Activated CD8-positive, alpha-beta T cell treated with anti-CD3 and anti-CD28 coated beads for 36 hours (primary cell): ENCODE measurements around the gene ARHGDIB. TPM values are rescaled to one million over a fixed set of nuclear protein-coding genes. Genes with fewer than 3 reads are reported as not detected.

ENCODE experiments used
- ATAC-seq: fragments of 200-7000 bp; cut with Tn5 transposase; one replicate; pipeline ENCODE4 v1.10.0; 2021; ENCODE audit warnings: mild to moderate bottlenecking, moderate library complexity
- CTCF ChIA-PET: fragments of 350-600 bp; sonication (Branson Sonifier 250); formaldehyde crosslinking; loops from one replicate; lab custom pipeline; 2021; ENCODE audit warnings: antibody characterized with exemption; lab: Charles Lee
- POLR2A ChIA-PET: fragments of 350-600 bp; sonication (Branson Sonifier 250); formaldehyde crosslinking; loops from one replicate; lab custom pipeline; 2021; ENCODE audit warnings: antibody characterized with exemption; lab: Charles Lee
- DNase-seq: peaks from one replicate; pipeline ENCODE4 v3.0.0-alpha.2; 2020
- H3K27ac Mint-ChIP-seq: one replicate; pipeline ENCODE4 v1.8.0; 2021; ENCODE audit warnings: mild to moderate bottlenecking, mixed read lengths
- H3K27me3 Mint-ChIP-seq: one replicate; pipeline ENCODE4 v1.8.0; 2021; ENCODE audit warnings: mixed read lengths
- H3K36me3 Mint-ChIP-seq: one replicate; pipeline ENCODE4 v1.8.0; 2021; ENCODE audit warnings: low read depth, mixed read lengths
- H3K4me1 Mint-ChIP-seq: one replicate; pipeline ENCODE4 v1.8.0; 2021; ENCODE audit warnings: low read depth, mixed read lengths
- H3K4me3 Mint-ChIP-seq: one replicate; pipeline ENCODE4 v1.8.0; 2021; ENCODE audit warnings: mild to moderate bottlenecking, moderate library complexity, mixed read lengths
- H3K9me3 Mint-ChIP-seq: one replicate; pipeline ENCODE4 v1.8.0; 2021; ENCODE audit warnings: mixed read lengths
- CTCF ChIP-seq: fragments of 200-600 bp; IDR thresholded peaks from one replicate; pipeline ENCODE4 v1.8.0; 2022; ENCODE audit warnings: antibody characterized with exemption, mild to moderate bottlenecking
- intact Hi-C: fragments of 100-400 bp; cut with micrococcal nuclease; formaldehyde crosslinking; loops from one replicate; pipeline ENCODE4 v1.10.0; 2022
- total RNA-seq, 2 experiments: library from RNA; stranded (reverse); gene quantifications; one replicate each; pipeline ENCODE4 v1.2.3, GENCODE V29; 2021

Gene ARHGDIB
- total RNA-seq, 2 experiments from 2014 or later = 765 to 771 TPM

DNA sequence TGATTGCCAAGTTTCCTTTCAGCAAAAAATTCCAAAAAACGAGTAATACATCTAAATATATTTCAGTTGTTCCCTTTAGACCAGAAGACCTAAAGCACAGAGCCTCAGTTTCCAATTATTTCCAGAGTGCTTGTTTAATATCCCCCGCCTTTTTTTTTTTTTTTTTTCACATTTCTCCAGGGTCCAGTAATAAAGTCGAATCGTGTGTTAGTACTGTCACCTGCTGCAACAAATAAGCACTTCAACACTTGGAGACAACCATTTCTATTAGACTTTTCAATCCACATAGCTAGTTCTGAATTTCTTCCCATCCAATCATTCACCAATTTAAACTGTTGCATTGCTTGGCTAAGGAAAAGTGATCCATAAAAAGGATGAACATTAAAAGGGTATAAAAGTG, 25.0 kb upstream of the ARHGDIB start:
- no peak for ATAC-seq
- Mint-ChIP-seq H3K27ac (no peak overlapping the region), H3K27me3 (no peaks in the 10 kb centered on the region), H3K9me3 (peaks cover 9% of the 10 kb centered on the region), H3K4me3 (no peak overlapping the region), H3K4me1 (peaks cover 22% of the 10 kb centered on the region), H3K36me3 (no peaks in the 10 kb centered on the region)
- TF ChIP-seq CTCF = no peak
- DNase-seq = no peak
- intact Hi-C loops = no loop called here
- CTCF ChIA-PET = interaction anchor here (0.6 to 4.6 kb wide), 7 partner anchors 9 to 213 kb away, joined by 3 to 19 read pairs (median 3); partner anchors contain the start of gene ERP27
- POLR2A ChIA-PET = no interaction called here

- ChIA-PET POLR2A (interaction anchor here (0.7 kb wide), 1 partner anchor 11 kb away, joined by 3 read pairs; no protein-coding TSS in a partner anchor), CTCF (interaction anchor here (1.2 to 4.6 kb wide), 2 partner anchors 10 to 237 kb away, joined by 3 to 19 read pairs; no protein-coding TSS in a partner anchor)
- ATAC-seq = no peak
- intact Hi-C loops = no loop called here
- Mint-ChIP-seq H3K9me3 (no peaks in the 10 kb centered on the region), H3K4me1 (peaks cover 34% of the 10 kb centered on the region), H3K4me3 (no peak overlapping the region), H3K27me3 (no peaks in the 10 kb centered on the region), H3K27ac (no peak overlapping the region), H3K36me3 (no peaks in the 10 kb centered on the region)
- TF ChIP-seq CTCF = no peak
- DNase-seq = no peak
Observed at GRCh38 chr12:14984766-14985285, 23.4 kb upstream of the ARHGDIB start.

GRCh38 chr12:14984036-14984435, 22.6 kb upstream of the ARHGDIB start:
- peaks cover 42% of the 10 kb centered on the region for H3K4me1 Mint-ChIP-seq
- H3K36me3 Mint-ChIP-seq = no peaks in the 10 kb centered on the region
- DNase-seq (no peak), ATAC-seq (no peak)
- H3K27me3 Mint-ChIP-seq = no peaks in the 10 kb centered on the region
- no peak overlapping the region for H3K4me3 Mint-ChIP-seq
- H3K9me3 Mint-ChIP-seq = no peaks in the 10 kb centered on the region
- no peak for TF ChIP-seq CTCF
- intact Hi-C loops = no loop called here
- ChIA-PET CTCF (interaction anchor here (1.0 to 4.6 kb wide), 5 partner anchors 9 to 137 kb away, joined by 3 to 19 read pairs (median 4); no protein-coding TSS in a partner anchor), POLR2A (interaction anchor here (1.6 kb wide), 1 partner anchor 19 kb away, joined by 7 read pairs; no protein-coding TSS in a partner anchor)
- H3K27ac Mint-ChIP-seq = no peak overlapping the region

GRCh38 chr12:14982991-14983390, 21.6 kb upstream of the ARHGDIB start:
- H3K9me3 Mint-ChIP-seq = no peaks in the 10 kb centered on the region
- H3K36me3 Mint-ChIP-seq = no peaks in the 10 kb centered on the region
- H3K4me3 Mint-ChIP-seq = no peak overlapping the region
- ATAC-seq (no peak), DNase-seq (no peak)
- TF ChIP-seq CTCF = no peak
- no peaks in the 10 kb centered on the region for H3K27me3 Mint-ChIP-seq
- peaks cover 50% of the 10 kb centered on the region for H3K4me1 Mint-ChIP-seq
- ChIA-PET POLR2A (interaction anchor here (0.6 to 1.6 kb wide), 4 partner anchors 9 to 67 kb away, joined by 3 to 7 read pairs (median 4); no protein-coding TSS in a partner anchor), CTCF (interaction anchor here (1.0 to 4.6 kb wide), 6 partner anchors 9 to 137 kb away, joined by 3 to 19 read pairs (median 4); no protein-coding TSS in a partner anchor)
- intact Hi-C loops = loop anchor here (2.0 kb wide), 1 partner anchor 14 kb away; no protein-coding TSS in a partner anchor
- peak overlapping the region; percentile 51 for H3K27ac Mint-ChIP-seq

DNA sequence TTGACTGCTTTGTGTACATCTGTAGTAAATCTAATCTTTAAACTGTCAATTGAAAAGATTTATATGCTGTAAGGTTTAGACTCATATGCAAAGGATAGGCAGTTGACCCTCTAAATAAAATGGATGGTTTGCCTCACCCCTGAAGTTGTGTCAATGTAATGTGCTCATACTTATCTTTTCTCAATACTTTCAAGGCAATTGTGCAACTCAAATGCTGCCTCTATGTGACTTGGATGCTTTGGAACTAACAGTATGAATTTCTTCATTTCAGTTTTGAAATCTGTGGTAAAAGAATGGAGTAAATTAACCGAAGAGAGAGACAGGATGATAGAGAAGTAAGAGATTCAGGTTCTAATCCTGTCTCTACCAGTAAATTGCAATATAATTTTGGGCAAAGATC, 21.2 kb upstream of the ARHGDIB start:
- H3K27ac Mint-ChIP-seq = peak overlapping the region; percentile 51
- no peaks in the 10 kb centered on the region for H3K36me3 Mint-ChIP-seq
- H3K4me3 Mint-ChIP-seq = no peak overlapping the region
- DNase-seq (no peak), ATAC-seq (no peak)
- peaks cover 55% of the 10 kb centered on the region for H3K4me1 Mint-ChIP-seq
- intact Hi-C loops = loop anchor here (2.0 kb wide), 1 partner anchor 14 kb away; no protein-coding TSS in a partner anchor
- CTCF ChIA-PET = interaction anchor here (1.4 to 4.6 kb wide), 4 partner anchors 10 to 137 kb away, joined by 3 to 19 read pairs (median 4); no protein-coding TSS in a partner anchor
- no peaks in the 10 kb centered on the region for H3K27me3 Mint-ChIP-seq
- no peak for TF ChIP-seq CTCF
- POLR2A ChIA-PET = interaction anchor here (0.7 kb wide), 1 partner anchor 67 kb away, joined by 3 read pairs; no protein-coding TSS in a partner anchor
- H3K9me3 Mint-ChIP-seq = no peaks in the 10 kb centered on the region
